ENCODE measurements around the gene CBARP. TPM values are rescaled to one million over a fixed set of nuclear protein-coding genes. Genes with fewer than 3 reads are reported as not detected.
A peak's percentile ranks its signal among the peaks of the same experiment; 100 is the strongest.

The CBARP gene
- total and polyA plus RNA-seq, 2 of the 13 experiments (the other 11 are each of a cell fraction or from before 2014, with no cell fraction given) = 1.2 to 1.4 TPM

- TF ChIP-seq HDAC6 (IDR thresholded peaks at IDR 0.05; ENCODE audit: low read depth, low read length) (no peak), RARG (CRISPR knock-in tag; IDR thresholded peaks at IDR 0.05; ENCODE audit: low read depth) (no peak), RNF2 (conservative IDR thresholded peaks at IDR 0.05; ENCODE audit: low read depth) (peak; percentile 94), ZNF768 (CRISPR knock-in tag; IDR thresholded peaks at IDR 0.05) (peak; percentile 79), ZNF839 (CRISPR knock-in tag; IDR thresholded peaks at IDR 0.05; ENCODE audit: borderline replicate concordance) (no peak; the same call in 1 of the 2 replicates), MAX (IDR thresholded peaks at IDR 0.05) (peak; percentile 96), RERE (CRISPR knock-in tag; IDR thresholded peaks at IDR 0.05; ENCODE audit: low read depth) (no peak), SRY (CRISPR knock-in tag; IDR thresholded peaks at IDR 0.05) (peak; percentile 90; the same call in 1 of the 2 replicates), ZNF367 (CRISPR knock-in tag; IDR thresholded peaks at IDR 0.05; ENCODE audit: borderline replicate concordance) (no peak), ZBTB21 (CRISPR knock-in tag; IDR thresholded peaks at IDR 0.05) (no peak), ZKSCAN5 (CRISPR knock-in tag; IDR thresholded peaks at IDR 0.05) (no peak), ZNF709 (CRISPR knock-in tag; IDR thresholded peaks at IDR 0.05) (0 out of 2 replicates have a peak, but pooled peaks have one; percentile 69), ZNF484 (CRISPR knock-in tag; IDR thresholded peaks at IDR 0.05; ENCODE audit: borderline replicate concordance, low read depth) (no peak), ZNF510 (CRISPR knock-in tag; IDR thresholded peaks at IDR 0.05; ENCODE audit: low read depth) (peak; percentile 72; the same call in 1 of the 2 replicates), MEIS2 (CRISPR knock-in tag; IDR thresholded peaks at IDR 0.05) (peak; percentile 41; the same call in 1 of the 2 replicates), ZNF879 (CRISPR knock-in tag; IDR thresholded peaks at IDR 0.05) (no peak), ZNF317 (CRISPR knock-in tag; IDR thresholded peaks at IDR 0.05) (no peak), ZNF451 (CRISPR knock-in tag; IDR thresholded peaks at IDR 0.05) (no peak; the same call in 1 of the 2 replicates), RFX3 (CRISPR knock-in tag; IDR thresholded peaks at IDR 0.05) (no peak), SALL2 (CRISPR knock-in tag; IDR thresholded peaks at IDR 0.05) (no peak; the same call in 1 of the 2 replicates), ISL2 (CRISPR knock-in tag; IDR thresholded peaks at IDR 0.05) (no peak), KDM2A (CRISPR knock-in tag; IDR thresholded peaks at IDR 0.05; ENCODE audit: borderline replicate concordance, low read depth) (no peak; the same call in 1 of the 2 replicates), RELA (CRISPR knock-in tag; IDR thresholded peaks at IDR 0.05) (no peak), RFXAP (CRISPR knock-in tag; IDR thresholded peaks at IDR 0.05; ENCODE audit: borderline replicate concordance) (no peak; the same call in 1 of the 2 replicates), ZFP82 (CRISPR knock-in tag; IDR thresholded peaks at IDR 0.05; ENCODE audit: borderline replicate concordance) (no peak), MEF2D (CRISPR knock-in tag; IDR thresholded peaks at IDR 0.05) (no peak), ZNF83 (CRISPR knock-in tag; IDR thresholded peaks at IDR 0.05; ENCODE audit: borderline replicate concordance) (no peak), SPEN (CRISPR knock-in tag; IDR thresholded peaks at IDR 0.05; ENCODE audit: low read depth) (peak; percentile 30; the same call in 1 of the 2 replicates)
Observed at GRCh38 chr19:1269478-1270212, 31.8 kb upstream of the CBARP start (continued).
